ENCODE data around the gene PCSK1.

DNA sequence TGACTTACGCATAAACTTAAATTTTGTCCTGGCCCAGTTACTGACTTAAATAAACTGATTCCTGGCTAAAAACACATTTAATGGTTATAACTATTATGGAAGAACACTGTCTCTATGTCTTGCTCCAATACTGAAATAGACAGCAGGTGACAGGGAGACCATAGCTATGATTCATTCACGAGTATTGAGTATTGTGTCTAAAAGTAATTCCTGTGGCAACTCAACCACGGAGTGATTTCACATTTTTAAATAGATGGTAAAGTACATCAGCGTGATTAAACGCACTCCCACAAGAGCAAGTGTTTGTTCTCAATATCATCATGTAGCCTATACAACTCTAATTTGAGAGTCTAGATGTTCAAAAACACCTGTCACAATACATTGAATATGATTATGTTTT lies 35.9 kb upstream of the PCSK1 start:
- TF ChIP-seq CTCF (conservative IDR thresholded peaks at IDR 0.05; ENCODE audit: low read length) (no peak), EZH2phosphoT487 (IDR thresholded peaks at IDR 0.05; ENCODE audit: borderline replicate concordance) (no peak)

All from Loucy (cell line).